Mucosa of gallbladder (tissue), 1 donor: Measurements from ENCODE around the gene CPLANE2. TPM values are rescaled to one million over a fixed set of nuclear protein-coding genes. Genes with fewer than 3 reads are reported as not detected.
"Not testable (repeated sequence)": the region's sequence is repeated elsewhere in the genome, so short reads cannot be mapped to it uniquely, and the experiment has no call there.

Source experiments
- DNase-seq: peaks from one replicate; pipeline ENCODE4 v3.0.0-alpha.2; 2020; ENCODE audit warnings: low spot score
- total RNA-seq: library from RNA; stranded (reverse); gene quantifications from one replicate; pipeline ENCODE4 v1.2.1, GENCODE V29; 2021
- donor health status: DM: no; HTN: no; CAD: no.

CPLANE2 gene
- total RNA-seq, 1 donor from 2014 or later, result 20.6 TPM

DNA sequence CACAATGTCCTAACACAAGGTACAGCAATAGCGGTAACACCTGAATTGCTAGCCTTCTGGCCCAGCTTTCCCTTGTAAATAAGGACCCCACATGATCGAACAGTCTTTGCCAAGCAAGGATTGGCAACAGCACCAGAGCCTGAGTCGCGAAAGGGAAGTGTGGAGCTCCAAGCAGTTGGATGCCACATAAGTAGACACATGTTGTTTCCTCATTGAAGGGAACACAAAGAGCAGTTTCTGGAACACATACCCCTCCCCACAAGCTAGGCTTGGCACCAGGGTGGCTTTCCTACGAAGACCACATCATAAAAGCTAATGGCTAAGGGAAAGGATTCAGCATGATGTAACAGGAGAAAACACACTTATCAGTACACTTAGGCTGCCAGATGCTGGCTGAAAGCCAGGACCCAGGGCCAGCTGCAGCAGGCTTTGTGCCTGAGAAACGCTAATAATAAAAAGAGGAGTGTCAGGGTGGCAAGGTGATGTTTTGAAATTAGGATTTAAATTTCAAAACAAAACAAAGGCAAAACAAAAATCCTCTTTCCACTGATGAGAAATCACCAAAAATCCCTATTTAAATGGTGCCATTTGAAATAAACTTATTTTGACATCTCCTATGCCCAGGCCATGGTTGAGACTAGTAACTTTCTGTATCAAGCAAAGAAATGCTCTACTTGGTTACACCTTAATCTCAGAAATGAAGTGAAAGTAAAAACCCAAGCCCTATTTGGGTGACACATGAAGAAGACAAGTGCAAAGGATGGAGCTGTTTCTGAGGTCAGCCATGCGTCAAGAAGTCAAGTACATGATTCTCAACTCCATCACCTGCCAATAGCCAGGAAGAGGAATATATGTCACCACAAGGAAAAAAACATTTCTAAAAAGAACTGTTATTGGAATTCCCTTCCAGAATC is 11.9 kb upstream of the CPLANE2 start:
- peak; percentile 80 for DNase-seq

DNA sequence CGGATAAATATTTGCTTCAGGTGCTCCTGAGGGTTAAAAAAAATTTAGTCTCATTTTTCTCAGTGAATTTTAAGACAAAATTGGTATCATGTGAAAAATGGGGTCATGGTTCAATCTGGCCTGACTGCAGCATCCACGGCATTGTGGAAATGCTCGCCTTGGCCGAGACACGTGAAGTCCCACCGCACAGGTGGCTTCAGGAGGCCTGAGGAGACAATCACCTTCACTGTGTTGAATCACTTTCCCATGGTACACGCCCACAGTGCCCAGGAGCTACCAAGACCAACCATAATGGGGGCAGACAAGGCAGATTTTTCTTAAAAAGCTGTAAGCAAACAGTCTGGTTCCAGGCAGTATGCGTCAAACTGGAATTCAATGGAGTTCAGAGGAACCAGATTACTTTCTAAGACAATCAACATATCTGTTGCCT is 11.0 kb upstream of the CPLANE2 start:
- DNase-seq, result no peak

DNA sequence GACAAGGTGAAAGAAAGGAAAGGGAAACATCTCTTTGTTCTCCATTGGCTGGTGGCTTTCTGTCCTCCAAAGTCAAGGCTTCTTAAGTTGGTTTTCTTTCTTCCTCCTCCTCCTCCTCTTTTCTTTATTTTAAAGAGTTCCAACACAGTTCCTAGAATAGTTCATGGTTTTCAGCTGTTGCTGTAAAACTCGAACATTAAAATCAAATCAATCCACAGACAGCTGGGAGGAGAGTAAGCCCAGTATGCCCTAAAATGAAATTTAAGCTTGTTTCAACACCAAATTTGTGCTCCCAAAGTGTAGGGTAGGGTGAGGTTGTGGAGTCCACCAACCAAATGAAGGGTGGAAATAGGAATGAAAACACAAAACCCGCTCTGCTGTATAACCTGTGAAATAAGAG is 10.5 kb upstream of the CPLANE2 start:
- no peak for DNase-seq

DNA sequence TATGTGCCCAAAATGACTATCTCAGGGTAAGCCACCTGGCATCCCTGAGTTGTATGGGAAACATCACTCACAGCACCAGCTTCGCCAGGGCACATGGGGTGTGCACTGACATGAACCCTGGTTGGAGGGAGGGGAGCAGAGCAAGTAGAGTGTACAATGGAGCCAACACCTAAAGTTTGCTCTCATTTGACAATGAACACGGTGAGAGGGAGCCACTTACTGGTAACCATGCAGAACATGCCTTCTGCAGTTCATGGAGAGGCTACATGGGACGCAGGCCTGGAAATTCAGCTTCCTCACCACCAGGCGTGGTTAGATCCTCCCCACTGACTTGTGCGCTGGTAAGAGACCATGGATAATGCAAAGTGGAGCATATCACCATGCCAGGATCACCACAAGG is 10.0 kb upstream of the CPLANE2 start:
- DNase-seq, result no peak

DNA sequence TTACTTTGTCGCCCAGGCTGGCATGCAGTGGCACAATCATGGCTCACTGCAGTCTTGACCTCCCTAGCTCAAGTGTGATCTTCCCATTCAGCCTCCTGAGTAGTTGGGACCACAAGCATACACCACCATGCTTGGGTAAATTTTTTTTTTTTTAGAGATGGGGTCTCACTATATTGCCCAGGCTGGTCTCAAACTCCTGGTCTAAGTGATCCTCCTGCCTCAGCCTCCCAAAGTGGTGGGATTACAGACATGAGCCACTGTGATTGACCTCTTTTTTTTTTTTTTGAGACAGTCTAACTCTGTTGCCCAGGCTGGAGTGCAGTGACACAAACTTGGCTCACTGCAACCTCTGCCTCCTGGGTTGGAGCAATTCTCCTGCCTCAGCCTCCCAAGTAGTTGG is 9.3 kb upstream of the CPLANE2 start:
- not testable (repeated sequence) for DNase-seq

DNA sequence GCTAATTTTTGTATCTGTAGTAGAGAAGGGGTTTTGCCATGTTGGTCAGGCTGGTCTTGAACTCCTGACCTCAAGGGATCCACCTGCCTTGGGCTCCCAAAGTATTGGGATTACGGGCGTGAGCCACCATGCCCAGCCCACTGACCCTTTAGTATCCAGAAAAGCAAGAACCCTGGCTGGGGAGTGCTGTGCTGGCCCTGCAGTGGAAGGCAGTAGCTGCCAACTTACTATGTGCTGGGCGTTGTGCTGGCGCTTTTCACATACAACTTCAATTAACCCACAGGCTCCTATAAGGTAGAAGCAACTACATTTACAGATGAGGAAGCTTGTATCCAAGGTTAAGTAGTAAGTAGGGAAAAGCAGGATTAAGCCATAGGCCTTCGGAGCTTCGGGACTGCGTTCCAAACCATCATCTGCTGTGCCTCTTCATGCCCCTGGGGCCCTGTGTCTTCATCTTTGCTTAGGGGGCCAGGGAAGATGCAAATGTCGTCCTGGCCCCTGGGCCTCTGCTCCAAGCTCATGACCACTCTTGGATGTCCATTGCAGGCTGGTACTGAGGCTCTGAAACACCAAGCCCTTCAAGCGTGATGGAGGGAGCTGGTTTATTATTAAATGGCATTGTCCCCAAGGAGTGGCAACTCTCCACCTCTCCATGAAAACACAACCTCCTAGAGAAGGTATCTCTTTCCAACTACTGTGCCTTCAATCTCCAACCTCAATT is 8.7 kb upstream of the CPLANE2 start:
- no peak for DNase-seq

DNA sequence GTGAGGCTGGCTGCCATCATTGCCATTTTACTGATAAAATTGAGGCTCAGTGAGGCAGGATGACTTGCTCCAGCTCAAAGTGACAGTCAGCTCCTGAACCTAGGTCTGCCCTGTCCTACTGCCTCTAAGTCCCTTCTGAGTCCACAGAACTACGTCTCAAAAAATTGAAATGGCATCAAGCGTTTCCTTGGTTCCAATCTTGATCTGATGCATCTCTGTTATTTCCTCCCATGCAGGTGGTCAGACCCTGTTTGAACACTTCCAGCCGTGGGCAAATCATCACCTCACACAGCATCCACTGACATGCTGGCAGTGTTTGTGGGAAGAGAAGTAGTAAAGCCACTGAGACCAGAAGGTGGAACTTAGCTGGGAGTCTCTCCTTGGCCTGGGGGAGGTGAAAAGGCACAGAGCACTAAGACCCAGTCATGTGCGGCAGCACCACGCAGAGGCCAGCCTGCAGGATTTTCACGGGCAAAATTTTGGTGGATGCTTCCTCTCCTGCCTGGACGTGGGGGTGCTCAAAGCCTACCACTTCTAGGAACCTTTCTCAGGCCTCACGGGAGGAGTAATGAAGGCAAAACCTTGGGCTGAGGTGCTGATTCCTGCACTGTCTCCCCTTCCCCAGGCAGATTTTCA is 7.8 kb upstream of the CPLANE2 start:
- no peak for DNase-seq

DNA sequence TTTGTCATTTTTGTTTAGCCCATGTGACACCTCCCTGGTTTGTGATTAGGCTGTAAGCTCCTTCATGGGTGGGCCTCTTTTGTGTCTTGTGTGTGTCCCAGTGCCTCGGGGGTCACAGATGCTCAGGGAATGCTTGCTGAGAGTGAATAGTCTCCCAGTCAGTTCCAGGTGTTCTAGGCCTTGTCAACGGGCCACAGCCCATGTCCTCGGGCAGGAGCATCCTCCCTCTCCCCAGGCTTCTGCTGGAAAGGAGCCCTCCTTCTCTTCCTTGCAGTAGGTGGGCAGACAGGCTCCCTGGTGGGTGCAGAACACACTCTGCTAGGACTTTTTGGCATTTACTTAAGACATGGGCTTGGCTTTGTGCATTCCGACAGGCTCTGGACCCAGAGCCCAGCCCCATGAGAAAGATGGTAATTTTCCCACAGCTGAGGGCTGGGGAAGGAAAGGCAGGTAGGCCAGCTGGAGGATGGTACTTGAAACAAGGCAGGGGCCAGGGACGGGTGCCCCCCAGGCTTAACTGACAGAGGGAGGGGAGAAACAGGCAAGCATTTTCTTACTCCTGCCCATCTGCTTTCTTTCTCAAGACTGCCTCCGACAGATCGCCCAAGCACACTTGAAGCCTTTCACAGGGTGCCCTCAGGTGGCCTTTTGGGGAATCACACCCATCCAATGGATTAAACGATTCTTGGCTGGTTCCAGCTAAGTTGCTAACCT is 7.1 kb upstream of the CPLANE2 start:
- peak; percentile 87 for DNase-seq

DNA sequence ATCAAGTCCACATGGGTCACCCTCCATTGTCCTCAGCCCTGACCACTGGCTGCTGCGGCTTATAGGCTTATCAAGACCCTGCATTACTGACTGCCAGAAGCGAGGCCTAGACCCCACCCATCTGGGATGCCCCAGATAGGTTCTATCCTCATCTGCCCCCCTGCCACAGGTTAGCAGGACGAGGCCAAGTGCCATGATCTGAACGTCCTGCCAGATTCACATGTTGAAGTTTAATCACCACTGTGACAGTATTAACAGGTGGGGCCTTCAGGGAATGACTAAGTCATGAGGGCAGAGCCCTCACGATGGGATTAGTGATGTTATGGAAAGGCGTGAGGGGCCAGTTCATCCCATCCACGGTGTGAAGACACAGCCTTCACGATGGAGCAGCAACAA is 6.2 kb upstream of the CPLANE2 start:
- DNase-seq, result no peak

DNA sequence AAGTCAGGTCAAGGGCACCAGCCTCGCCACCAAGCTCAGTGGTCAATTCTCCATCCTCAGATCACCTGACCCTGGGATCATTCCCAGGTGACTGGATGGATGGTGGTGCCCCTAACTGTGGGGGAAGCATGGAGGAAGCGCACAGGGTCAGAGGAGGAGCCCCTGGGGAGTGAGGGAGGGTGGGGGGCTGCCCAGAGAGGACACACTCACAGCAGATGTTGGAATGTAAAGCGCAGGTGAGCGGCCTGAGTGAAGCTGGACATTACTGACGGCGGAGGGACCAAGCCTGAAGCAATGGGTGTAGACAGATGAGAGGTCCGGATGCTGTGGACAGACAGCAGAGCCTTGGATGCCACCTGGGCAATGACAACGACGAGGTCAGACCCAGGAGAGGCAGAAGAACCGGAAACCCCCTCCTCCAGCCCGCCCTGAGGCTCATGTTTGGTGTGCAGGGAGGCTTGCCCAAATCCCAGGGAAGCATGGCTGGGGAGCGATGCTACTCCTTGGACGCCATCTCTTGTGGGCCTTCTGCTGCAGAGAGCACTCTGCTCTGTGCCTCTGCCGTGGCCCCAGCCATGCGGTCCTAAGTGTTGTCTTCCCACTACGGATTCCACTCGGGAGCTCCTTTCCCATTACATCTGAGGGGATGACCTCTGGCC is 5.7 kb upstream of the CPLANE2 start:
- no peak for DNase-seq

DNA sequence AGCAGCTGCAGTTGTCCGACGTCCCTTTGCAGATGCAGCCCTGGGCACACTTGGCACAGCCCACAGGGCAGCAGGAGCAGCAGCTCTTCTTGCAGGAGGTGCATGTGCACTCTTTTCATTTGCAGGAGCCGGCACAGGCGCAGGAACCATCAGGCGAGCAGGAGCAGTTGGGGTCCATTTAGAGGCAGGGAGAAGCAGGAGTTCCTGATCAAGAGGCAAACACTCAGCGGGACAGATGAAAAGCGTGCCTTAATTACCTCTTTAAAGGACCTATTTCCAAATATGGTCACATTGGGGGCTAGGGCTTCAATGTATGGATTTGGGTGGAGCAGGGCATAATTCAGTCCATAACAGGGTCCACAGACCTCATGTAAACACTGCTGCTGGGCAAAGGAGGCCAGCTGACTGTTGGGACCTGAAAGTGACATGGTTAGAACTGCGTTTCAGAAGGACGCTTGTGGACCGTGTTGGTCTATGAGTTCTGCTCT is 4.3 kb upstream of the CPLANE2 start:
- no peak for DNase-seq

DNA sequence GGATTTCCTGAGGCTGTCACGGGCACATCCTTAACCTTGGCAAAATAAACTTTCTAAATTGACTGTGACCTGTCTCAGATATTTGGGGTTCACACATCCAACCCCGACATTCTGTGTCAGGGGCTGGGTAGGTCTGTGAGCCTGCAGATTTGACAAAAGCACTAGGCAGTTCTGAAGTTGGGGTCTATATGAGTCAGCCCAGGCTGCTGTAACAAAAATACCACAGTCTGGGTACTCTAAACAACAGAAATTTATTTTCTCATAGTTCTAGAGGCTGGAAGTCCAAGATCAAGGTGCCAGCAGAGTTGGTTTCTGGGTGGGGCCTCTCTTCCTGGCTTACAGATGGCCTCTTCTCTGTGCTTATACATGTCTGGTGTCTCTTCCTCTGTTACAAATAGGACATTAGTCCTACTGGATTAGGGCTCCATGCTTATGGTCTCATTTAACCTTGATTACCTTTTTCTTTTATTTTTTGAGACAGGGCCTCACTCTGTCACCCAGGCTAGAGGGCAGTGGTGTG is 3.0 kb upstream of the CPLANE2 start:
- no peak for DNase-seq

DNA sequence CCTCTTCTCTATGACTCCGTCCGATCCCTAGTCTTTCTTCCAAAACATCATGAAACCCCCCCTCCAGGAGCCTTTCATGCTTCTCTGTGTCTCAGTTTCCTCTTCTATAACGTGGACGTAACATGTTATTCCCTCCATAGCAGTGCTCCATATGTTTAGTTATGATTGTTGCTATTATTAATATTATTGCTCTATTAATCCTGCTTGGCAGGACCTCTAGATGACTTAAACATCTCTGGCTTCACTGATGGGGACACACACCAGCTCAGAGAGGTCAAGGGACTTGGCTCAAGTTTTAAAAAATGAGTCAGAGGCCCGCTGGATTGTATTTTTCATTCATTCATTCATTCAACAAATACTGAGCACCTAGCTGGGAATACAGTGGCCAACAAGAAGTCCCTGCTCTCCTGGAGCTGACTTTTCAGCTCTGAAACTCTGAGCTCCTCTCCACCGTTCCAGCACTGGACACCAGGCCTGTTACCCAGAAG is 404 bp upstream of the CPLANE2 start:
- no peak for DNase-seq

DNA sequence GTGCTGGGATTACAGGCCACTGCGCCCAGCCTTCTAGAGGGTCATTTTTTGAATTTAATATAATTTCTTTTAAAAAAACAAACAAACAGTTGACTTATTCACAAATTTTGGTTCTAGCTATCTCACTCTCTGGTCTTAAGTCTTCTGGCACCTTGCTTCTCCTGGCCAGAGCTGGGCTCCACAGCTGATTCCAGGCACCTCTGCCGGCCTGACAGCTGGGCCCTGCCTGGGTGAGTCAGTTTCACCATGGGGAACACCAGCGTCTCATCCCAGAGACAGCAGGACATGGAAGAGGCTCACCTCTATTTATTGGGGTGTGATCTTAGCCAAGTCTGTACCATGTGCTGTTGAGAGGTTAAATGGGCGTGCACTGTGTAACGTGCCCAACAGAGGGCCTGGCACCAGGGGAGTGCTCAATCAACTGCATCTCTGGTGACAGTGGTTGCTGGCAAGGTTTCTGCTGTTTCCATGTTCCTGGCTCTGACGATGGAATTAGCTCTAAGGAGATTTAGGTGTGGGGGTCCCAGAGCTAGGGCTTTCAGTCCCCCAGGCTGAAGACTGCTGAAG is 956 bp downstream of the CPLANE2 start:
- DNase-seq, result no peak

DNA sequence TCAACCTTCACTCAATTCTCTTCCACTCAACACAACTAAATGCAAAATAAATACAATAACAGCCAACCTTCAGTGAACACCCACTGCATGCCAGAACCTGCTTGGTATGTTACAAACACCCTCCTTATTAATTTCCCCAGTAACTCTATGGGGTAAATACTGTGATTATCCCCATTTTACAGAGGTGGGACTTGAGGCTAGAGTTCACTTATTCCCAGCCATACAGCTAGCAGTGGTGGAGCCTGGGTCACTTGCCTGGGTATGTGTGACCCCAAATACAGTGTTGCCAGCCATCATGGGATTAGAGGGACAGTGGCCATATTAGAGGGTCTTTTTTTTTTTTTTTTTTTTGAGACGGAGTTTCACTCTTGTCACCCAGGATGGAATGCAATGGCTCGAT is 1.6 kb downstream of the CPLANE2 start:
- DNase-seq, result no peak

DNA sequence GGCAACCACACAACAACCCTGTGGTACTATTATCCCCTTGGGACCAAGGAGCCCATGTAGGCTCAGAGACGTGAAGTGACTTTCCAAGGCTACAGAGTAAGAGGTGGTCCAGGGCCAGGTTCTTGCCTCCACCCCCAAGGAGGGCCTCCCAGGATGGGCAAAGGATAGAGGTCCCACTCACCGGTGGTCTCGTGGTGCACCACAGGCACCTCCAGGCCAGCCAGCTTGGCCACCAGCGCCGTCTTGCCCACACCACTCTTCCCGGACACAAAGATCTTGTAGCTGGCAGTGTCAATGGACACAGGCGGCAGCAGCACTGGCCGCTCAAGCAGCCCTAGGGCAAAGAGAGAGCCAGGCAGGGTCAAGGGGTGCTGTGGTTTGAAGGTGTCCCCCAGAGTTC is 3.6 kb downstream of the CPLANE2 start:
- DNase-seq, result no peak

DNA sequence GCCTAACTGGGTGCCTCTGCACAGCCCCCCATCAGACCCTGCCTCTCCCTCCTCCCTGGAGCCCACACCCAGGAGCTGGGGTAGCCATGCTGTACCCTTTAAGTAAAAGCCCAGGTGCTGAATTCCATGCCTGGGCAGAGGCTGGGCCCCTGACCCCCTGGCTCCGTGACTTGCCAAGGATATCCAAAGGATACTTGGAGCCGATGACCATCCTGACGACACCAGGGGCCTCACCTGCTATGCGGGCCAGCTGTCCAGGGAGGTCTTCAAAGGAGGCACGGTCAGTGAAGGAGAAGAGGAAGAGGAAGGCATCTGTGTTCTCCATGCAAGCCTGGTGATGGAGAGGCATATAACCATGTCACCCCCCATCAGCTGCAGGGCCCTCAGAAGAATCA is 4.7 kb downstream of the CPLANE2 start:
- DNase-seq, result no peak

DNA sequence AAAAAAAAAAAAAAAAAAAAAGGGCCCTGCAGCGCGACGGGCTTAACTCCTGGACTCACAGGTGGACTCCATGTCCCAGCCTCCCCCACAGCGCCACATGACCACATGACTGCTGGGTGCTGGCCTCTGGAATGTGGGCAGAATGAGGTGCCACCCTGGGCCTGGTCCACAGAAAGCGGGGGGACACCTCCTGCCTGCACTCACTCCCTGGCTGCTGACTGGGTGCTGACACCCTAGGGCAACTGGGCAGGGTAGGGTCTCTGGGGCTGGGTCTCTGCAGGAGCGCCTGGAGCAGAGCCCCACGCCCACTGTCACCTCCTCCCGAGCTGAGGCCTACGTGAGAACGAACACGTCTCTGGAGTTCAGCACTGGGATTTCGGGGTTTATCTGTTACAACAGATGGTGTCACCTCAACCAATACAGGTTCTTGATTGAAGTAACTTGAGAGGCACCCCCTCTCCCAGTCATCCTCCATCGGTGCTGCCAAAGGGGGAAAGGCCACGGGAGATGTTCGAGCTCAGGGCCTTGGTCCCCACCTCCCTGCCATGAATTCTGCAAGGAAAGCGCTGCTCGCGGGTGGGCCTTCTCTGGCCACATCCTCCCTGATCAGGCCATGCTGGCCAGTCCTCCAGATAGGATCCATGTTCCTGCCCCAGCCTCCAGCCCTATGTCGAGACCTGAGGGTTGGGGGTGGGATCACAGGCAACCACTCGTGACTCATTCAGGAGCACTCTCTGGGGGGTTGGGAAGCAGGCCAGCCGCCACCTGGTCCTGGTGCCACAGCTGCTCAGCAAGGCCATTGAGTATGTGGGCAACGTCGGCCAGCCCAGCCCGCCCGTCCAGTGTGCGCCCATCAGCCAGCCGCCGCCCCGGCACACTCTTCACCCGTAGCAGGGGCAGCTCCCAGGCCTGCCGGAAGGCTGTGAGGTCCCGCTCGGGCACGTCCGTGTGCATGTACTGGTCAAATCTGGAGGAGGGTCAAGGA is 5.4 kb downstream of the CPLANE2 start:
- no peak for DNase-seq

DNA sequence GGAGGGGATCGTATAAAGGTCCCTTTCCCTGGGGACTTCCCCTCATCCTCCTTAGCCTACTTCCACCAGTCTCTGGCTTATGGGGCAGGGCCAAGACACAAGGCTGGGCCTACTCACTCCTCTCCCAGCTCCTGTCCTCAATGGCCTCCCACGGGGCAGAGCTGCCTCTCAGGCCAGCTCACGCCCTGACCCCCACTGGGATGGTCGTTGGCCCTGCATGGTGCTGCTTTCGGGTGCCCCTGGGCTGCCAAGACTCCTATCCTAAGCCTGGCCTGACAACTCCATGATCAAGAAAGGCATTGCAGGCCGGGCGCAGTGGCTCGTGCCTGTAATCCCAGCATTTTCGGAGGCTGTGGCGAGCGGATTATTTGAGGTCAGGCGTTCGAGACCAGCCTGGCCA is 6.2 kb downstream of the CPLANE2 start:
- DNase-seq, result no peak
